ENCODE results near the gene TAOK1.
A peak's percentile ranks its signal among the peaks of the same experiment; 100 is the strongest.

DNA sequence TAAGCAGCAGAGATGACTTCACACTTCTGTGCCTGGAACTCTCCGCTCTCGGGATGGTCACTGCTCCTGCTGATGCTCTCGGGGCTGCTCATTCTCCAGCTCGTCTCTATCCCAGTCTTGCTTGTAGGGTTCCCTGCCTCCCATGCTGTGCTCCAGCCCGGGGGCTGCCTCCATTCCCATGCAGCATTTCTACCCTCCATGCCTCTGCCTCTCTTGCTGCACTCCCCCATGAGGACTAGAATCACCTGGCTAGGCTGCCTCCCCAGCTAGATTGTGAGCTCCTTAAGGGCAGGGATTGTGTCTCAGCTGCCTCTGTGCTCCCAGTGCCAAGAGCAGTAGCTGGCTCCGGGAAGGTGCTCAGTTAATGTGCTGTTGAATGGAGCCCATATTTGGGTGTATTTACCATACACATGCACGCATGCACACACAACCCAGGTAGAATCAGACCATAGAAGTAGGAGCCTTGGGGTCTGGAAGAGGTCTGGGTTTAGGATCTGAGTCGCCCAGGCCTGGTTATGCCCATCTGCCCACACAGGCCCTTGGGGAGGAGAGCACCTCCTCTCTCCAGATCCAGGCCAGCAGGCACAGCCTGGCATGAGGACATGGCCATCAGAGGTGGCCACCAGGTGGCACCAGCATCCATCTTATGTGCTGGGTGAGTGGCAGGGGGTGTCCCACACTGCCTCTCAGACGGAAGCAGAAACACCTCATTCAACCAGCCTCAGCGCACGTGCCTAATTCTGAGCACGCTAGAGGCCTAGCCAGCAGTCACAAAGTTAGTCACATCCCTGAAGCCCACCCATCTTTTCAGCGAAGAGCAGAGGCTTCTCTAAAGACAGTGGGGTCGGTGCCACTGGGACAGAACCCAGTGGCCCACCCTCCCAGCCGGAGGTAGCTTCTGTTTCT lies 190.0 kb downstream of the TAOK1 start:
- no peak for TF ChIP-seq YY1 (IDR thresholded peaks at IDR 0.05; ENCODE audit: extremely low read depth, insufficient replicate concordance, low read depth, low read length)
- TF ChIP-seq, protein P1, sequence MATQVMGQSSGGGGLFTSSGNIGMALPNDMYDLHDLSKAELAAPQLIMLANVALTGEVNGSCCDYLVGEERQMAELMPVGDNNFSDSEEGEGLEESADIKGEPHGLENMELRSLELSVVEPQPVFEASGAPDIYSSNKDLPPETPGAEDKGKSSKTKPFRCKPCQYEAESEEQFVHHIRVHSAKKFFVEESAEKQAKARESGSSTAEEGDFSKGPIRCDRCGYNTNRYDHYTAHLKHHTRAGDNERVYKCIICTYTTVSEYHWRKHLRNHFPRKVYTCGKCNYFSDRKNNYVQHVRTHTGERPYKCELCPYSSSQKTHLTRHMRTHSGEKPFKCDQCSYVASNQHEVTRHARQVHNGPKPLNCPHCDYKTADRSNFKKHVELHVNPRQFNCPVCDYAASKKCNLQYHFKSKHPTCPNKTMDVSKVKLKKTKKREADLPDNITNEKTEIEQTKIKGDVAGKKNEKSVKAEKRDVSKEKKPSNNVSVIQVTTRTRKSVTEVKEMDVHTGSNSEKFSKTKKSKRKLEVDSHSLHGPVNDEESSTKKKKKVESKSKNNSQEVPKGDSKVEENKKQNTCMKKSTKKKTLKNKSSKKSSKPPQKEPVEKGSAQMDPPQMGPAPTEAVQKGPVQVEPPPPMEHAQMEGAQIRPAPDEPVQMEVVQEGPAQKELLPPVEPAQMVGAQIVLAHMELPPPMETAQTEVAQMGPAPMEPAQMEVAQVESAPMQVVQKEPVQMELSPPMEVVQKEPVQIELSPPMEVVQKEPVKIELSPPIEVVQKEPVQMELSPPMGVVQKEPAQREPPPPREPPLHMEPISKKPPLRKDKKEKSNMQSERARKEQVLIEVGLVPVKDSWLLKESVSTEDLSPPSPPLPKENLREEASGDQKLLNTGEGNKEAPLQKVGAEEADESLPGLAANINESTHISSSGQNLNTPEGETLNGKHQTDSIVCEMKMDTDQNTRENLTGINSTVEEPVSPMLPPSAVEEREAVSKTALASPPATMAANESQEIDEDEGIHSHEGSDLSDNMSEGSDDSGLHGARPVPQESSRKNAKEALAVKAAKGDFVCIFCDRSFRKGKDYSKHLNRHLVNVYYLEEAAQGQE (IDR thresholded peaks at IDR 0.05; ENCODE audit: low read depth): no peak
- TF ChIP-seq POLR2AphosphoS5 (IDR thresholded peaks at IDR 0.05; ENCODE audit: low read depth, low read length): no peak
- no peak for TF ChIP-seq POLR2A (IDR thresholded peaks at IDR 0.05; ENCODE audit: borderline replicate concordance, extremely low read depth, insufficient read depth, insufficient read length)
- TF ChIP-seq JUND (IDR thresholded peaks at IDR 0.05): no peak
- TF ChIP-seq SIN3A (IDR thresholded peaks at IDR 0.05; ENCODE audit: low read depth): no peak
- TF ChIP-seq, protein P2, sequence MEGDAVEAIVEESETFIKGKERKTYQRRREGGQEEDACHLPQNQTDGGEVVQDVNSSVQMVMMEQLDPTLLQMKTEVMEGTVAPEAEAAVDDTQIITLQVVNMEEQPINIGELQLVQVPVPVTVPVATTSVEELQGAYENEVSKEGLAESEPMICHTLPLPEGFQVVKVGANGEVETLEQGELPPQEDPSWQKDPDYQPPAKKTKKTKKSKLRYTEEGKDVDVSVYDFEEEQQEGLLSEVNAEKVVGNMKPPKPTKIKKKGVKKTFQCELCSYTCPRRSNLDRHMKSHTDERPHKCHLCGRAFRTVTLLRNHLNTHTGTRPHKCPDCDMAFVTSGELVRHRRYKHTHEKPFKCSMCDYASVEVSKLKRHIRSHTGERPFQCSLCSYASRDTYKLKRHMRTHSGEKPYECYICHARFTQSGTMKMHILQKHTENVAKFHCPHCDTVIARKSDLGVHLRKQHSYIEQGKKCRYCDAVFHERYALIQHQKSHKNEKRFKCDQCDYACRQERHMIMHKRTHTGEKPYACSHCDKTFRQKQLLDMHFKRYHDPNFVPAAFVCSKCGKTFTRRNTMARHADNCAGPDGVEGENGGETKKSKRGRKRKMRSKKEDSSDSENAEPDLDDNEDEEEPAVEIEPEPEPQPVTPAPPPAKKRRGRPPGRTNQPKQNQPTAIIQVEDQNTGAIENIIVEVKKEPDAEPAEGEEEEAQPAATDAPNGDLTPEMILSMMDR (IDR thresholded peaks at IDR 0.05 in 2 of 3, conservative IDR thresholded peaks at IDR 0.05 in 1 of 3; ENCODE audit: borderline replicate concordance in 1 of 3, insufficient read depth in 1 of 3, low read depth in 2 of 3, low read length in 2 of 3): peak; percentile 88
- TF ChIP-seq RAD21 (IDR thresholded peaks at IDR 0.05; ENCODE audit: low read depth): peak; percentile 95
- TF ChIP-seq EZH2 (IDR thresholded peaks at IDR 0.05): no peak

Measured in HCT116 (cell line).